COR-L47 (cell line): ENCODE results near the gene ALB.

Experiments used
- DNase-seq: peaks from one replicate; lab custom pipeline; 2025; lab: John Stamatoyannopoulos, UW

The ALB gene

GRCh38 chr4:73432169-73433000 is 28.3 kb downstream of the ALB start:
- DNase-seq: no peak

DNA sequence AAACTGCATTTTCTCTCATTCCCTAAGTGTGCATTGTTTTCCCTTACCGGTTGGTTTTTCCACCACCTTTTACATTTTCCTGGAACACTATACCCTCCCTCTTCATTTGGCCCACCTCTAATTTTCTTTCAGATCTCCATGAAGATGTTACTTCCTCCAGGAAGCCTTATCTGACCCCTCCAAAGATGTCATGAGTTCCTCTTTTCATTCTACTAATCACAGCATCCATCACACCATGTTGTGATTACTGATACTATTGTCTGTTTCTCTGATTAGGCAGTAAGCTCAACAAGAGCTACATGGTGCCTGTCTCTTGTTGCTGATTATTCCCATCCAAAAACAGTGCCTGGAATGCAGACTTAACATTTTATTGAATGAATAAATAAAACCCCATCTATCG is 29.1 kb downstream of the ALB start:
- no peak for DNase-seq

GRCh38 chr4:73434311-73434710 is 30.2 kb downstream of the ALB start:
- DNase-seq: no peak

DNA sequence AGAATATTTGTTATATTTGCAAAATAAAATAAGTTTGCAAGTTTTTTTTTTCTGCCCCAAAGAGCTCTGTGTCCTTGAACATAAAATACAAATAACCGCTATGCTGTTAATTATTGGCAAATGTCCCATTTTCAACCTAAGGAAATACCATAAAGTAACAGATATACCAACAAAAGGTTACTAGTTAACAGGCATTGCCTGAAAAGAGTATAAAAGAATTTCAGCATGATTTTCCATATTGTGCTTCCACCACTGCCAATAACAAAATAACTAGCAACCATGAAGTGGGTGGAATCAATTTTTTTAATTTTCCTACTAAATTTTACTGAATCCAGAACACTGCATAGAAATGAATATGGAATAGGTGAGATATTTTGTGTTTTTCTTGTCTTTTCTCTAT is 31.9 kb downstream of the ALB start, which contains the start of gene AFP:
Gene AFP, plus strand, starts transcription at position 238 of the 400 bp plus-strand sequence. Its CDS starts 42 bp downstream, at position 280.
- DNase-seq: no peak

DNA sequence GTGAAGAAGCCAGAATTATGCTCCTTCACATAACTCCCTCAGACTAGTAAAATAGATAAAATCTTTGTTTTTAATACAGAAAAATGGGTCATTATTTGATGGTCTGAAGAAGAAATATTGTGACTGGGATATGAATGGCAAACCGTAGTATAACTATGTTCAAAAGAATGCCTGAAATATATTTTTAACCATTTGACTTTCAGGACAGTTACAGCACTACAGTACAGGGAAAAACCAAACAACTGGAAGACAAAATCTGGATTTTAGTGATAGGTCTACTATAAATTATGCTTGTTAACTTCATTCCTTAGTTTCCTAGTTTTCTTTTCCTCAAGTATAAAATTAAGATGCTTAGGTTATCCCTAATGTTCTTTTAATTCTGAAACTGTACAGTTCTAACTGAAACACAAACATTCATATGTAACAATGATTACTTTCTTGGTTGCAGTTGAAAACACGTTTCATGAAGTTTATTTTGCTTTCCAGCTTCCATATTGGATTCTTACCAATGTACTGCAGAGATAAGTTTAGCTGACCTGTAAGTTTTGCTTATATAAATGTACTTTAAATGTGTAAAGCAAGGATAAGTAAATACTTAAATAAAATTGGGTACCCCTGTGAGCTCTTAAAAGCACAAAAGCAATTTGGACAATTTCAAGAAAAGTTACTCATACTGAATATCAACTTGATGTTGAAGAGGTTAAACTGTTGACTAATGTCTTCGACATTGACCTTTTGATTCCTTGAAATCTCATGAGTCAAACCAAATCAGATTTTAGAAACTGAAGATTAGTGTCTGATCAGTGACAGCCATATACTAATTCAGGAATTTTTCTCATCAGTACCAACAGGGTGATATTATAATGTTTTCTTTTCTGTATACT is 32.8 kb downstream of the ALB start:
- DNase-seq: no peak

DNA sequence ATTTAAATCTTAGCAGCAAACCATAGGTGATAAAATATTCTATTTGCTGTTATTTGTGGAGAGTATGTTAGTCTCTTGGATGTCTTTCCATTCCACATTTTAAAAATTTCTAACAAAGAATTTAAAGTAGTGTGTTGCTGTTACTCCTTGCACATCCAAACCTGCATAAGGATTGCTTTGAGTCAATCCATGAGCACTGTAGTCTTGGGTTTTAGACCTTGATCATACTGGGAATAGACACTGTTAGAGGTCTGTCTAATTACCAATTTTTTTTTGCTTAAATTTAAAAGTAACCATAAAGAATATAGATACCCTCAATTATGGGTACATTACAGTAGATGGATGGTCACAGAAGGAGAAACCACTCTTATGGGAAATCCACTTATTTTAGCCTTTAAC is 33.5 kb downstream of the ALB start:
- DNase-seq: no peak

DNA sequence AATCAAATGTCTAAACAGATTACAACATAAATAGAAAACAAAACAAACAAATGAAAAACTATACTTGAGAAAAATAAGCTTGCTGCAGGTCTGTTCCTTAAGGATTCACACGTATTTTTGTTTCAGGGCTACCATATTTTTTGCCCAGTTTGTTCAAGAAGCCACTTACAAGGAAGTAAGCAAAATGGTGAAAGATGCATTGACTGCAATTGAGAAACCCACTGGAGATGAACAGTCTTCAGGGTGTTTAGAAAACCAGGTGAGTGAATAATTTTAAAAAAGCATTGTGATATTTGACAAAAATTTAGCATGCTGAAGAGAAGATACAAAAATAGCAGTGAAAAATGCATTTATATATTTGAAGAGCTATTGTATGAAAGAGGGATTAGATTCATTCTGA is 34.0 kb downstream of the ALB start:
- DNase-seq: no peak

DNA sequence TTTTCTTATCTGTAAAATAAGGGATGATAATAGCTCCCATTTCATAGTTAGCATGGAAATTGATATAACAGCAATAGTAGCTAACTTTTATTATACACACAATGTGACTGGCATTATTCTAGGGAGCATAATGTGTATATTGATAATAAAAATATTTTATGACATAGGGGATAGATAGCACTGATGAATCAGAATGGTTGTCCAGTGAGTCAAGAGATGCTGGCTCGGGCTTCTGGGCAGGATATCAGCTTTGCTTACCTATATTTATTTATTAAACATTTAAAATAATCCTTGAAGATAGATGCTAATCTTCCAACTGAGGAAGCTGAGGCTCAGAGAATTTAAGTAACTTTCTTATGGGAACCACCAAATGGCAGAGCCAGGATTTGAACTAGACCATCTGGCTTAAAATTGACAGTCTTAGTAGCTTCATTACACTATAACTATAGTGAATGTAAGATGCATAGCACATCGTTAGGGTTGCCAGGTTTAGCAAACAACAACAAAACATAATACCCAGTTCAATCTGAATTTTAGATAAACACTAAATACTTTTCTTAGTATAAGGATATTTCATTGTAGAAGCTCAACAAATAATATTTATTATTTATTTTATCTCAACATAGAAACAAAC is 34.6 kb downstream of the ALB start:
- DNase-seq: no peak

DNA sequence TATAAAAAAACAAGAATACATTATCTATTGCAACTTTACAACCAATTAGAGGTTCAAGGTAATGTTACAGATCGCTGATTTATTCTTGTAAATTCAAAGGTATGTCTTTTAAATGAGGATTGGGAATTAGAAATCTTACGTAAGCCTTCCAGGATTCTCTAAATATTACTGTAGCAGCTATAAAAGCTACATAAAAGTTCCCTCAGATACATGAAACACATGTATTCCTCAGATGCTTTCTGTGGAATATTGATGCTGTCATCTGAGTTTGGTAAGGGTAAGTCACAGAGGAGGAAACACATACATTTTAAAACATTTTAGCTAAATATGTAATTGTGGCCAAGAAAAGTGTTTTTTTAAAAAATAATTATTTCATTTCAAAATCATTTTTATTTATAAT is 35.4 kb downstream of the ALB start:
- no peak for DNase-seq

DNA sequence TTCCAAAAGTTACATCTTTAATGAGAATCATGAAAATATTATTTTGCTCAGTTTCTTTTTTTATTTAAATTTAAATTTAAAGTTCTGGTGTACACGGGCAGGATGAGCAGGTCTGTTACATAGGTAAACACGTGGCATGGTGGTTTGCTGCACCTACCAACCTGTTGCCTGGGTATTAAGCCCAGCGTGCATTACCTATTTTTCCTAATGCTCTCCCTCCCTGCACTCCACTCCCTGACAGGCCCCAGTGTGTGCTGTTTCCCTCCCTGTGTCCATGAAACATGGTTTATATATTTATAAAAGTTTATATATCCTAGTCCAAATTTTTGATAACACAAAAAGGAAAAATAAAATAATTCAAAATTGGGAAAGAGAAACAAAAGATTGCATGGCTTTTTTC is 35.9 kb downstream of the ALB start:
- no peak for DNase-seq

GRCh38 chr4:73440653-73441052 is 36.6 kb downstream of the ALB start:
- no peak for DNase-seq

DNA sequence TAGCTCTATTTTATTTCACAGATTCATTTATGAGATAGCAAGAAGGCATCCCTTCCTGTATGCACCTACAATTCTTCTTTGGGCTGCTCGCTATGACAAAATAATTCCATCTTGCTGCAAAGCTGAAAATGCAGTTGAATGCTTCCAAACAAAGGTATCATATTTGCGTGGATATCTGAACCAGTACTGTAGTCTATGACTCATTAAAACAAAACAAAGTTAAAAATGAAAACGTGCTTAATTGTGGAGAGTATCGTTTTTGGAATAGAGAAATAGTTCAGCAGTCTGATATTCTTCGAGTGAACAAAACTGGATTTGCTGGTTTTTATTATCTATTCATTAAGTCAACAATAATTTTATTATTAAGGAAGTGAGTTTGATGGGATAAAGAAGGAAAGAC is 38.2 kb downstream of the ALB start:
- no peak for DNase-seq

DNA sequence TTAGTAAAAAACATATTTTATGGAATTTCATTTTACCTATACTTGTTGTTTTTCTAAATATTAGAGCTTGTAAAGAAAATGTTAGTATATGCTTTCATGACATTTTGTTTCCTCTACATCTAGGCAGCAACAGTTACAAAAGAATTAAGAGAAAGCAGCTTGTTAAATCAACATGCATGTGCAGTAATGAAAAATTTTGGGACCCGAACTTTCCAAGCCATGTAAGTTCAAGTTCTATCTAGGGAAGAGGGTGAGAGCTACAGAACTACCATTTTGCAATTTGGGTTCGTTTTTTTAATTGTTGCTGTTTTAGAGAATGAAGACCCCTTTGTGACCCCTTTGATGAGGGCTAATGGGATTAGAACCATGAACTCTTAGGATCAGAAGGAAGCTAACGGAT is 39.1 kb downstream of the ALB start:
- no peak for DNase-seq

DNA sequence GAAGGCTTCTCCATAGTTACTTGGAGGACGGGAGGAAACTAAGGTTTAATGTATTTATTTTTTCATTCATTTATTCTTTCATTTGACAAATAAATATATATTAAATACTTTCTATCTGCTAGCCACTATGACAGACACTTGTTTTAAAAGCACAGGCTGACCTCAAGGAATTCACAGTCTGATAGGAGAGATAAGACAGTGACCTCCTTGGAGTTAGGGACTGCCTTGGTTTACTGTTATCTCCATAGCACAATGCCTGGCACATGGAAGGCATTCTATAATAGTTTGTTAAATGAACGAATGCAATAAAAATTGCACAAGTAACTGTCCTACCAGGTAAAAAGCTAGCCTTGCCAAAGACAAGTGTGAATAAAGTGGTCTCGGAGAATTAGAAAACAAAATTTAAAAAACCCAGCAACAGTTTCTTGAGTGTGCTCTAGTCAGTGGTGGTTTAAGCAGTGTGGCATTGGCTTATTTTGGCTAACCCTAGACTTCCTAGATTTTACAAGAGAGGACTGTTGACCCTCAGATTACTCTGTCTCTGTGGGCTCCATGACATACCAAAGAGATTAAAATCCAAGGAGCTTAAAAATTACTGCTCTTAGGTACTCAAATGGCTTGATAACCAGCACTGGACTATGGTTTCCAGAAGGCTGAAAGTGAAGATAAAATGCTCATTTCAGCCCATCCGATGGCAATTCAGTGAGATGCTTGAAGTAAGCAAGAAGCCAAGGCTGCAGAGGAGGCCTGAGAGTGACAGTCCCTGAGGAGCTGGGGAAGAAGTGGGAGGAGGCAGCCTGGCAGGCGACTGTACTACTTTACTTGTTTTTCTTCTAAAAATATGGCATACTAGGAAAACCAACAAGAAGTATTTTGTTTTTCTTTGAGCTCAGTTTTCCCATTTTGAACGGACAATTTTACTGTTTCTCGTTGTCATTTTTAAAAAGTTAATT is 41.6 kb downstream of the ALB start:
- DNase-seq: no peak

DNA sequence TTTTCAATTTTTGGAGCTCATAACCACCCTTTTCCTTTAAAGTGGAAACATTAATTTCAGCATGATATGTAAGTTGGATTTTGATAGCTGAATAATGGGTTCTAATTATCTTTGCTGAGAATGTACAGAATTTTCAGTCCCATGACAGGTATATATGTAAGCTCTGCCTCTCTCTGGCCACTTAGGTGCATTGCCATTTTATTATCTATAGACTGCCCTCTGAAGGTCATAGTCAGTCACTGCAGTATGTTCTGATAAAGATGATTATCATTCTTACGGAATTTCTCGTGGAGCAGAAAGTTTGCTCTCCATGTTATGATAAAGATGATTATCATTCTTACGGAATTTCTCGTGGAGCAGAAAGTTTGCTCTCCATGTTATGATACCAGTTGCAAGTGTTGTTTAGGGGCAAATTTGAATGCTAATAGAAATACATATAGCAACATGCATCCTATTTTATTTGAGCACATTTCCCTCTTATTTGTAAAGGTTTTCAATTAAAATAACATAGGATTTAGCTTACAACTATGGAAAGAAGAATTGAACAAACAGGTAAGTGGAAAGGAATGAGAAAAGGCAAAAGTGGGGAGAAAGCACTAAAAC is 42.4 kb downstream of the ALB start:
- peak; percentile 66 for DNase-seq

DNA sequence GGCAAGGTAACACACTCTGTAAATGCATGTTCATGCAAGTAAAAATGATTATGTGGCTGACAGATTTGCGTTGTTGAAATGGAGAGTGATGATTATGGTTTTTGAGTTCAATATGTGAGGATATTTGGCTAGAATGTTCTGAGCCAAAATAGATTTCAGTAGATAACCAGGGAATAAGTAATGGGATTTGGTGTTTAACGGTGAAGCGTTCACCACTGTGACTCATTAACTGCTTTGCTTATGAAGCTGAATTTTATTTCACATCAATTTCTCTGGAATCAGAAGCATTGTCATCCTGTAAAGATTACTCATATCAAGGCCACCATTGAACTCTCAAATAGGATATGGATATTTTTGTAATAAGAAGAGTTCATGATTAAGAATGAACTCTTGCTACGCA is 43.6 kb downstream of the ALB start:
- no peak for DNase-seq

DNA sequence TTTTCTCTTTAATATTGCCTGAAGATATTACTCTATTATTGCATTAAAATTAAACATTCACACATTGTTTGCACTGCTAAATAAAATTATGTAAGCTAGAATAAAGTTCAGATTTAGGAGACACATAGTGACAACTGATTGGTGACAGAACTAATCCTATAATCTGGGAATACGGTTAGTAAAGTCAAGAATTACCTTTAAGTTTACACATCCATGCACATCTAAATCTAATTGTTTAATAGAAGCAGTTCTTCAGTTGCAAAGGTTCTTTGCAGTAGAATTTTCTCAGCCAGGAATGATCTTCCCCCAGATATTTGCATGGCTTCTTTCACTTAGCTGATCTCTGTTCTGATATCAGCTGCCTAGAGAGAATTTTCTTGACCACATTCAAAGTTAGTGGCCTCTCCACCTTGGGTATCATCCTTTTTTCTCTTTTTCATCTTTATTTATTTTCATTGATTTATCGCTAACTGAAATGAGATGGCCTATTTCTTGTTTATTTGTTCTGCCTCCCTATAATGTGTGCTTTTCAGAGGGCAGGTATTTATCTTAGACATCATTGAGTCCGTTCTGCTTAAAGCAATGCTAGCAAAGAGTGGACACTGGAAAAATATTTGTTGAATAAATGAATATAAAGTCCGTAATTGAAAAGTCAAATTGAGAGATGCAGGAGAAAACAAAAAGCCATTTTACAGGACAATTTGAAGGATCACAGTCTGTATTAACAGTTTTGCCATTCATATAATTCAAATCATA is 44.5 kb downstream of the ALB start:
- DNase-seq: no peak

- peak; percentile 80 for DNase-seq
Observed at GRCh38 chr4:73450398-73451004, 46.4 kb downstream of the ALB start.

GRCh38 chr4:73451404-73451803 is 47.3 kb downstream of the ALB start:
- peak; percentile 87 for DNase-seq
